ENCODE measurements around the gene BHLHE23.

GRCh38 chr20:63009045-63009961, 2.5 kb upstream of the BHLHE23 start:
- peak; percentile 90 for TF ChIP-seq CTCF (IDR thresholded peaks at IDR 0.05; ENCODE audit: low read length)
- TF ChIP-seq EZH2 (optimal IDR thresholded peaks at IDR 0.05; ENCODE audit: low read depth, low read length): no peak
- no peak for TF ChIP-seq EZH2phosphoT487 (IDR thresholded peaks at IDR 0.05; ENCODE audit: low read length)

Measured in MM.1S (cell line).